GM23248 (cell line): ENCODE measurements around the gene PNMT. TPM values are rescaled to one million over a fixed set of nuclear protein-coding genes. Genes with fewer than 3 reads are reported as not detected.
"Not testable (repeated sequence)": the region's sequence is repeated elsewhere in the genome, so short reads cannot be mapped to it uniquely, and the experiment has no call there.

Experiments used
- DNase-seq: peaks from one replicate; pipeline ENCODE4 v3.0.0-alpha.2; 2015
- H2AFZ ChIP-seq: fragments of 200-600 bp; sonication (generic); 2 replicates; pipeline ENCODE4 v1.6.1; 2016; ENCODE audit warnings: antibody characterized with exemption
- H3F3A ChIP-seq: fragments of 200-600 bp; sonication (generic); 2 replicates; pipeline ENCODE4 v1.6.1; 2016; ENCODE audit warnings: mild to moderate bottlenecking, antibody characterized with exemption, mixed run types; ENCODE audit not compliant: insufficient read depth
- H3K27ac ChIP-seq: fragments of 200-600 bp; sonication (generic); 2 replicates; pipeline ENCODE4 v1.5.1; 2016; ENCODE audit warnings: mild to moderate bottlenecking
- H3K27me3 ChIP-seq: fragments of 200-600 bp; sonication (generic); replicated peaks from 2 replicates; pipeline ENCODE4 v1.6.1; 2016; ENCODE audit warnings: mild to moderate bottlenecking; ENCODE audit not compliant: insufficient read depth
- H3K36me3 ChIP-seq: fragments of 200-600 bp; sonication (generic); 2 replicates; pipeline ENCODE4 v1.6.1; 2016; ENCODE audit warnings: low read depth, mild to moderate bottlenecking
- H3K4me1 ChIP-seq: fragments of 200-600 bp; sonication (generic); 2 replicates; pipeline ENCODE4 v1.6.1; 2016; ENCODE audit warnings: mild to moderate bottlenecking; ENCODE audit not compliant: insufficient read depth
- H3K4me2 ChIP-seq: fragments of 200-600 bp; sonication (generic); one replicate; pipeline ENCODE4 v1.6.1; 2016; ENCODE audit warnings: mild to moderate bottlenecking; ENCODE audit not compliant: unreplicated experiment
- H3K4me3 ChIP-seq: fragments of 200-600 bp; sonication (generic); 2 replicates; pipeline ENCODE4 v1.5.1; 2016; ENCODE audit warnings: mild to moderate bottlenecking
- H3K79me2 ChIP-seq: fragments of 200-600 bp; sonication (generic); 2 replicates; pipeline ENCODE4 v1.6.1; 2016; ENCODE audit warnings: mild to moderate bottlenecking; ENCODE audit not compliant: insufficient read depth
- H3K9ac ChIP-seq: fragments of 200-600 bp; sonication (generic); 2 replicates; pipeline ENCODE4 v1.6.1; 2016; ENCODE audit warnings: mild to moderate bottlenecking
- H3K9me2 ChIP-seq: fragments of 200-600 bp; sonication (generic); 2 replicates; pipeline ENCODE4 v1.6.1; 2016; ENCODE audit warnings: mixed run types, mild to moderate bottlenecking, moderate library complexity; ENCODE audit not compliant: insufficient read depth
- H3K9me3 ChIP-seq: fragments of 200-600 bp; sonication (generic); one replicate; pipeline ENCODE4 v1.6.1; 2017; ENCODE audit warnings: low read depth
- H4K20me1 ChIP-seq: fragments of 200-600 bp; sonication (generic); 2 replicates; pipeline ENCODE4 v1.6.0; 2016; ENCODE audit not compliant: insufficient read depth
- EZH2 ChIP-seq: fragments of 200-600 bp; sonication (generic); IDR thresholded peaks from 2 replicates; pipeline ENCODE4 v1.6.1; 2018; ENCODE audit warnings: antibody characterized with exemption, mild to moderate bottlenecking; ENCODE audit not compliant: insufficient read depth, poor library complexity, severe bottlenecking
- EZH2phosphoT487 ChIP-seq: fragments of 200-600 bp; sonication (generic); IDR thresholded peaks from 2 replicates; pipeline ENCODE4 v1.6.1; 2018; ENCODE audit warnings: antibody characterized with exemption, moderate library complexity, mild to moderate bottlenecking, low read depth; ENCODE audit not compliant: insufficient read depth
- WGBS, 2 experiments: methylation state at CpG; one replicate each; pipeline ENCODE4 v1.1.6; 2015 to 2017; ENCODE audit warnings: low lambda C conversion rate in 2 of 2, low coverage in 1 of 2; ENCODE audit errors: missing lambda C conversion rate in 2 of 2; 5-methylcytosine and 5-hydroxymethylcytosine counted together
- in situ Hi-C: fragments of 300-500 bp; cut with MboI; formaldehyde crosslinking; loops from 2 replicates; pipeline ENCODE4 v1.15.0; 2020
- polyA plus RNA-seq: library from polyadenylated mRNA; unstranded; fragments of >200 nt; fragmentation: Nextera tagmentation; extraction: Ambion mirVana; gene quantifications from 2 replicates; pipeline ENCODE4 v1.2.1, GENCODE V29; 2016
- total RNA-seq: library from RNA; depleted of rRNA; stranded (reverse); fragments of >200 nt; shearing (Covaris generic); gene quantifications from 2 replicates; pipeline ENCODE4 v1.2.3, GENCODE V29; 2014

The PNMT gene
- total and polyA plus RNA-seq, 2 experiments from 2014 or later: not detected

DNA sequence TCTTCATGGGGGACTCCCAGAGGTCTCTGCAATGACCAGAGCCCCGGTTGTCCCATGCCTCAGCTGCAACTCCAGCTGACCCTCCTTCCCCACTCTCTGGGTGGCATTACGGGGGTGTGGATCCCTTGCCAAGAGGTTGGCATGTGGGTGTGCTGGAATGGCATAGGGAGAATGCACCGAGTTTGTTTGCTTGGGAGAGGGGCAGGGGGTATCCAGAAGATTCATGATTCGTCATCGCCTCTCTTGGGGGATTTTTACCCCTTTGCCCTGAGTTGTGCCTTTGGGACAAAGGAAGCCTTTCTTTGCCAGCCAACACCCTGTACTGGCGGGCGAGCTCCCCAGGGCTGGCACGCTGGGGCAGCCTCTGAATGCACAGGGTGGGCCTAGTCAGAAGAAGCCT lies 38.1 kb downstream of the PNMT start:
- H3K27ac ChIP-seq: no peak overlapping the region
- H3K79me2 ChIP-seq: peaks cover 49% of the 10 kb centered on the region
- H3K4me3 ChIP-seq: no peak overlapping the region
- H3F3A ChIP-seq: no peaks in the 10 kb centered on the region
- no peaks in the 10 kb centered on the region; the same call in 1 of the 2 replicates for H3K36me3 ChIP-seq
- H3K27me3 ChIP-seq: no peaks in the 10 kb centered on the region
- H3K9me2 ChIP-seq: no peaks in the 10 kb centered on the region
- WGBS, 2 experiments: 82 to 88% methylated on average over 8 of the region's 8 CpGs
- H2AFZ ChIP-seq: no peak overlapping the region
- no peaks in the 10 kb centered on the region for H4K20me1 ChIP-seq
- no peaks in the 10 kb centered on the region for H3K9me3 ChIP-seq
- peaks cover 3% of the 10 kb centered on the region; the same call in 1 of the 2 replicates for H3K4me1 ChIP-seq
- TF ChIP-seq EZH2 (no peak), EZH2phosphoT487 (no peak)
- no peak overlapping the region for H3K4me2 ChIP-seq
- in situ Hi-C loops: no loop called here
- DNase-seq: no peak
- no peak overlapping the region for H3K9ac ChIP-seq

GRCh38 chr17:39706921-39707337 lies 38.7 kb downstream of the PNMT start:
- no peak overlapping the region for H2AFZ ChIP-seq
- H3F3A ChIP-seq: no peaks in the 10 kb centered on the region
- no peak overlapping the region for H3K4me3 ChIP-seq
- 96 to 97% methylated on average over 7 of the region's 7 CpGs for WGBS, 2 experiments
- no peaks in the 10 kb centered on the region for H3K9me2 ChIP-seq
- TF ChIP-seq EZH2phosphoT487 (no peak), EZH2 (no peak)
- H3K27ac ChIP-seq: no peak overlapping the region
- no peaks in the 10 kb centered on the region for H3K4me1 ChIP-seq
- no peak overlapping the region for H3K9ac ChIP-seq
- no peaks in the 10 kb centered on the region for H4K20me1 ChIP-seq
- in situ Hi-C loops: no loop called here
- H3K9me3 ChIP-seq: no peaks in the 10 kb centered on the region
- no peak for DNase-seq
- no peak overlapping the region for H3K4me2 ChIP-seq
- H3K36me3 ChIP-seq: no peaks in the 10 kb centered on the region; the same call in 1 of the 2 replicates
- no peaks in the 10 kb centered on the region for H3K27me3 ChIP-seq
- peaks cover 43% of the 10 kb centered on the region for H3K79me2 ChIP-seq

DNA sequence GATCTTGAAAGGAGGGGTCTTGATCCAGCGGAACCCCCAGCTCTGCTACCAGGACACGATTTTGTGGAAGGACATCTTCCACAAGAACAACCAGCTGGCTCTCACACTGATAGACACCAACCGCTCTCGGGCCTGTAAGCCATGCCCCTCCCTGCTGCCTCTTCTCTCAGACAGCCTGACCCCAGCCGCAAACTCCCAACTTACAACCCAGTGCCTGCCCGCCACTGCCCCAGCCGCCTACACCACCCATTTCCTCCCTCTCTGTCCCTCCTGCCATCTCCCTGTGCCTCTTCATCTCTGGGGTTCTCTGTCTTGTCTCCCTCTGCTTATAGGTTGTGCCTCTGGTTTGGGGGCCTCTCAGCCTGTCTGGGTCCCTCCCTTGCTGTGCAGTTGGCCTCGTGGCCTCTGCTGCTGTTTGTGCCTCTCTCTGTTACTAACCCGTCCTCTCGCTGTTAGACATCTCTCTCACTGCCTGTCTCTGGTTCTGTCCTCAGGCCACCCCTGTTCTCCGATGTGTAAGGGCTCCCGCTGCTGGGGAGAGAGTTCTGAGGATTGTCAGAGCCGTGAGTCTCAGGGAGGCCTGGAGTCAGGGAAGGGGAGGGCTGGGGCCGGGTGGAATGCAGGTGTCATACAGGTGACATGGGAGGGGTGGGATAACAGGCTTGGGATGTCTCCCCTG lies 41.2 kb downstream of the PNMT start:
- Histone ChIP-seq H3K9me2 (no peaks in the 10 kb centered on the region), H3K36me3 (no peaks in the 10 kb centered on the region; the same call in 1 of the 2 replicates), H3K4me3 (no peak overlapping the region), H3K9ac (no peak overlapping the region), H3K79me2 (peaks cover 20% of the 10 kb centered on the region; the same call in 1 of the 2 replicates), H3K27ac (no peak overlapping the region), H3K4me2 (no peak overlapping the region), H2AFZ (no peak overlapping the region), H3K9me3 (no peaks in the 10 kb centered on the region), H3K27me3 (no peaks in the 10 kb centered on the region), H3F3A (no peaks in the 10 kb centered on the region), H3K4me1 (no peaks in the 10 kb centered on the region), H4K20me1 (no peaks in the 10 kb centered on the region)
- 93 to 97% methylated on average over 13 to 14 of the region's 14 CpGs for WGBS, 2 experiments
- no peak for DNase-seq
- TF ChIP-seq EZH2 (no peak), EZH2phosphoT487 (no peak)
- in situ Hi-C loops: no loop called here

- no peaks in the 10 kb centered on the region for H3K9me2 ChIP-seq
- no peak overlapping the region for H3K9ac ChIP-seq
- no peak overlapping the region for H3K4me3 ChIP-seq
- no peaks in the 10 kb centered on the region for H4K20me1 ChIP-seq
- H3K4me1 ChIP-seq: no peaks in the 10 kb centered on the region
- H3K36me3 ChIP-seq: no peaks in the 10 kb centered on the region; the same call in 1 of the 2 replicates
- DNase-seq: no peak
- no peak for TF ChIP-seq EZH2
- no peak for TF ChIP-seq EZH2phosphoT487
- no peak overlapping the region for H3K4me2 ChIP-seq
- H3K9me3 ChIP-seq: no peaks in the 10 kb centered on the region
- no peaks in the 10 kb centered on the region for H3F3A ChIP-seq
- 0 out of 2 replicates have a peak, but pooled peaks cover 11% of the 10 kb centered on the region for H3K79me2 ChIP-seq
- WGBS, 2 experiments: 69 to 75% methylated on average over 20 of the region's 20 CpGs
- in situ Hi-C loops: no loop called here
- H3K27ac ChIP-seq: no peak overlapping the region
- H3K27me3 ChIP-seq: no peaks in the 10 kb centered on the region
- H2AFZ ChIP-seq: no peak overlapping the region
Measured at GRCh38 chr17:39709998-39710964, 42.0 kb downstream of the PNMT start.

GRCh38 chr17:39711071-39711470 lies 42.8 kb downstream of the PNMT start:
- H3K4me2 ChIP-seq, H3K9ac ChIP-seq, H3K4me3 ChIP-seq, in situ Hi-C loops, H4K20me1 ChIP-seq, H3K36me3 ChIP-seq, H3K79me2 ChIP-seq, H2AFZ ChIP-seq, H3K4me1 ChIP-seq, H3K27ac ChIP-seq, H3F3A ChIP-seq, H3K27me3 ChIP-seq, H3K9me3 ChIP-seq, DNase-seq, H3K9me2 ChIP-seq: not testable (repeated sequence)
- WGBS, 2 experiments: 93 to 97% methylated on average over 11 of the region's 11 CpGs
